HEK293T (cell line): Measurements from ENCODE around the gene COX6A1.

Source experiments
- ARNT ChIP-seq: fragments of 450-650 bp; IDR thresholded peaks from 2 replicates; pipeline ENCODE4 v1.6.1; 2017; ENCODE audit warnings: mild to moderate bottlenecking
- CTBP1 ChIP-seq: fragments of 450-650 bp; IDR thresholded peaks from 2 replicates; pipeline ENCODE4 v1.6.1; 2016; ENCODE audit warnings: borderline replicate concordance
- ELF4 ChIP-seq: fragments of 450-650 bp; IDR thresholded peaks from 2 replicates; pipeline ENCODE4 v1.6.1; 2017; ENCODE audit warnings: antibody characterized with exemption
- FOXK2 ChIP-seq: fragments of 450-650 bp; IDR thresholded peaks from 2 replicates; pipeline ENCODE4 v1.6.1; 2016; ENCODE audit warnings: mild to moderate bottlenecking
- FOXM1 ChIP-seq: fragments of 450-650 bp; IDR thresholded peaks from 2 replicates; pipeline ENCODE4 v1.6.1; 2017; ENCODE audit warnings: mild to moderate bottlenecking, borderline replicate concordance
- HDGF ChIP-seq: fragments of 450-650 bp; IDR thresholded peaks from 2 replicates; pipeline ENCODE4 v1.6.1; 2017; ENCODE audit warnings: antibody characterized with exemption, borderline replicate concordance
- L3MBTL2 ChIP-seq: fragments of 450-650 bp; conservative IDR thresholded peaks from 2 replicates; pipeline ENCODE4 v1.6.1; 2016; ENCODE audit warnings: mild to moderate bottlenecking
- NFRKB ChIP-seq: fragments of 450-650 bp; IDR thresholded peaks from 2 replicates; pipeline ENCODE4 v1.6.1; 2016; ENCODE audit warnings: mild to moderate bottlenecking, moderate library complexity
- SP1 ChIP-seq: fragments of 450-650 bp; IDR thresholded peaks from 2 replicates; pipeline ENCODE4 v1.6.1; 2017
- SUZ12 ChIP-seq: fragments of 450-650 bp; IDR thresholded peaks from 2 replicates; pipeline ENCODE4 v1.6.1; 2016; ENCODE audit warnings: mild to moderate bottlenecking
- TARDBP ChIP-seq: fragments of 450-650 bp; IDR thresholded peaks from 2 replicates; pipeline ENCODE4 v1.6.1; 2016
- TF ChIP-seq, protein P1 (sequence below): fragments of 450-650 bp; IDR thresholded peaks from 2 replicates; pipeline ENCODE4 v1.6.1; 2016

DNA sequence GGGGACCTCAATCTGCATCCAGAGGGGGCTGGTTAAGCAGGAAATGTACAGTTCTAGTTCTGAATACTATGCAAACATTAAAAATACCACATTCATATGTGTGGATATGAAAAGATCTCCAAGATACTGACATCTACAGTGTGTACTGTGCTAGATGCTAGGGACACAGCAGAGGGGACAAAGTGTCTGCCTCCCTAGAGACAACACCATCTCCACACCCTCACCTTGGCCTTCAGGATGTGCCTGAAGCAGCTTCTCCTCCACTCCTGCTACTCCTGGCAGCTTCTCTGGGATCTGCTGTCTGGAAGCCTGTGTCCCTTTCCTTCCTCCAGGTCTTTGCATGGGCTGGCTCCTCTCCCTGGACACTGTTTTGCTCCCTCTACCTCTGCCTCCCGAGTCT, 42.3 kb downstream of the COX6A1 start:
- TF ChIP-seq FOXK2: no peak
- TF ChIP-seq NFRKB: no peak
- TF ChIP-seq, protein P1, sequence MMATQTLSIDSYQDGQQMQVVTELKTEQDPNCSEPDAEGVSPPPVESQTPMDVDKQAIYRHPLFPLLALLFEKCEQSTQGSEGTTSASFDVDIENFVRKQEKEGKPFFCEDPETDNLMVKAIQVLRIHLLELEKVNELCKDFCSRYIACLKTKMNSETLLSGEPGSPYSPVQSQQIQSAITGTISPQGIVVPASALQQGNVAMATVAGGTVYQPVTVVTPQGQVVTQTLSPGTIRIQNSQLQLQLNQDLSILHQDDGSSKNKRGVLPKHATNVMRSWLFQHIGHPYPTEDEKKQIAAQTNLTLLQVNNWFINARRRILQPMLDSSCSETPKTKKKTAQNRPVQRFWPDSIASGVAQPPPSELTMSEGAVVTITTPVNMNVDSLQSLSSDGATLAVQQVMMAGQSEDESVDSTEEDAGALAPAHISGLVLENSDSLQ: no peak
- TF ChIP-seq HDGF: no peak
- no peak for TF ChIP-seq SUZ12
- TF ChIP-seq ARNT: no peak
- no peak for TF ChIP-seq TARDBP
- no peak for TF ChIP-seq ELF4
- TF ChIP-seq FOXM1: no peak
- no peak for TF ChIP-seq SP1
- TF ChIP-seq CTBP1: no peak
- TF ChIP-seq L3MBTL2: no peak
